Tibial artery (tissue), 4 donors: ENCODE measurements around the gene IRX4.

ENCODE experiments used
- DNase-seq, 2 donors: peaks; one replicate each; pipeline ENCODE4 v3.0.0-alpha.2; 2019
- H3K27ac ChIP-seq, 2 donors: fragments of 200-600 bp; sonication (generic) in 1 of 2; 1 replicate in 1 of 2; 2 replicates in 1 of 2; pipeline ENCODE4 v1.5.1; 2018 to 2019; ENCODE audit warnings: mild to moderate bottlenecking in 1 of 2
- H3K27me3 ChIP-seq, 2 donors: fragments of 200-600 bp; sonication (generic) in 1 of 2; one replicate each; pipeline versions ENCODE4 v1.5.1 to v1.6.0; 2016 to 2019
- H3K36me3 ChIP-seq, 3 donors: fragments of 200-600 bp; sonication (generic) in 2 of 3; one replicate each; pipeline ENCODE4 v1.5.1; 2016 to 2019; ENCODE audit warnings: mild to moderate bottlenecking in 2 of 3
- H3K4me1 ChIP-seq, 4 donors: fragments of 200-600 bp; sonication (generic) in 2 of 4; 1 replicate in 3 of 4; 2 replicates in 1 of 4; pipeline ENCODE4 v1.5.1; 2016 to 2019
- H3K4me3 ChIP-seq, 2 donors: fragments of 200-600 bp; sonication (generic) in 1 of 2; 1 replicate in 1 of 2; 2 replicates in 1 of 2; pipeline ENCODE4 v1.5.1; 2018 to 2019; ENCODE audit warnings: mild to moderate bottlenecking in 2 of 2
- H3K9me3 ChIP-seq, 3 donors: fragments of 200-600 bp; sonication (generic) in 1 of 3; one replicate each; pipeline ENCODE4 v1.5.1; 2016 to 2019
- intact Hi-C: fragments of 100-400 bp; cut with DNase I; formaldehyde crosslinking; loops from one replicate; pipeline ENCODE4 v1.15.0; 2023; ENCODE audit warnings: low total_unique reads
- TF ChIP-seq, protein P1 (sequence below), 2 experiments: fragments of 200-600 bp in 1 of 2; fragments of 450-650 bp in 1 of 2; IDR thresholded peaks; one replicate each; pipeline ENCODE4 v1.5.1; 2017 to 2019; ENCODE audit warnings: antibody characterized with exemption in 2 of 2, mild to moderate bottlenecking in 1 of 2, moderate library complexity in 1 of 2

The IRX4 gene

DNA sequence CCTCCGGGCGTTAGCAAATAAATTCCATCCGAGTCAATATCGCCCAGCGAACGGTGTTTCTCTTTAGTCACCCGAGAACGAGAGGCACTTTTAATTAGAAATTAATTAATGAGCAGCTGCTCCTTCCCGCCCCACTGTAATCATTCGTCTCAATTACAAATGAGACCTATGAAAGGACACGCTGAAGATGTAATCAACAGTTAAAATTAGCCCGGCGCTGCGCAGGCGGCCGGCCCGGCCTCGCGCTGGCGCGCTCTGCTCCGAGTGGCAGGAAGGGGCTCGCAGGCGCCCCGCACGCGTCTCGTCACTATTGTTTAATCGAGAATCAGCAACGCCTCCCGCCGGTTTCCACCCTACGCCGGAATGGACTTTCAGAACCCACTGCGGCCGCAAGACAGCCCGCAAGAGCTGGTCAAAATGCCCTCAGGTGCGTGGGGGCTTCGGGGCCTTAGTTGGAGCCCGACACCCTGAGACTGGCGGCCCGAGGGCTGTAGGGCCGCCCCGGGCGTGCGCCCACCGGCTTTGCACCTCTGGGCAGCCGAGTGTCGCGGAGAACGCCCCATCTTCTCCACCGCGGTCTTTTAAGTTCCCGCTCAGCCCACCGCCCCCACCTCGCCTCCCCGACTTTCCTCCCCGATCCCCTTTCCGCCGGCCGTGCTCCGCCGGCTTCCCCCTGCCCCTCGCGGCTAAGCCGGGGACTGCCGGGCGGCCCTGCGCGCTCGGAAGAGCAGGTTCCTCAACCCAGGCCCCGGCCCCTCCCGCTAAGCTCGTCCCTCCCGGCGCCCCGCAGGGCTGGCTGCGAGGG lies 597 bp upstream of the IRX4 start:
- intact Hi-C loops, result no loop called here
- Histone ChIP-seq H3K4me3 (peak overlapping the region; percentile 19 to 32), H3K27ac (no peak overlapping the region), H3K4me1 (peaks cover 0 to 55% (median 29%) of the 10 kb centered on the region in 4 donors), H3K36me3 (peaks cover 0 to 2% (median 0%) of the 10 kb centered on the region in 3 donors), H3K27me3 (peaks cover 0 to 100% of the 10 kb centered on the region in 2 donors), H3K9me3 (no peaks in the 10 kb centered on the region)
- no peak for DNase-seq
- TF ChIP-seq, protein P1, sequence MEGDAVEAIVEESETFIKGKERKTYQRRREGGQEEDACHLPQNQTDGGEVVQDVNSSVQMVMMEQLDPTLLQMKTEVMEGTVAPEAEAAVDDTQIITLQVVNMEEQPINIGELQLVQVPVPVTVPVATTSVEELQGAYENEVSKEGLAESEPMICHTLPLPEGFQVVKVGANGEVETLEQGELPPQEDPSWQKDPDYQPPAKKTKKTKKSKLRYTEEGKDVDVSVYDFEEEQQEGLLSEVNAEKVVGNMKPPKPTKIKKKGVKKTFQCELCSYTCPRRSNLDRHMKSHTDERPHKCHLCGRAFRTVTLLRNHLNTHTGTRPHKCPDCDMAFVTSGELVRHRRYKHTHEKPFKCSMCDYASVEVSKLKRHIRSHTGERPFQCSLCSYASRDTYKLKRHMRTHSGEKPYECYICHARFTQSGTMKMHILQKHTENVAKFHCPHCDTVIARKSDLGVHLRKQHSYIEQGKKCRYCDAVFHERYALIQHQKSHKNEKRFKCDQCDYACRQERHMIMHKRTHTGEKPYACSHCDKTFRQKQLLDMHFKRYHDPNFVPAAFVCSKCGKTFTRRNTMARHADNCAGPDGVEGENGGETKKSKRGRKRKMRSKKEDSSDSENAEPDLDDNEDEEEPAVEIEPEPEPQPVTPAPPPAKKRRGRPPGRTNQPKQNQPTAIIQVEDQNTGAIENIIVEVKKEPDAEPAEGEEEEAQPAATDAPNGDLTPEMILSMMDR (IDR thresholded peaks at IDR 0.05), result no peak

DNA sequence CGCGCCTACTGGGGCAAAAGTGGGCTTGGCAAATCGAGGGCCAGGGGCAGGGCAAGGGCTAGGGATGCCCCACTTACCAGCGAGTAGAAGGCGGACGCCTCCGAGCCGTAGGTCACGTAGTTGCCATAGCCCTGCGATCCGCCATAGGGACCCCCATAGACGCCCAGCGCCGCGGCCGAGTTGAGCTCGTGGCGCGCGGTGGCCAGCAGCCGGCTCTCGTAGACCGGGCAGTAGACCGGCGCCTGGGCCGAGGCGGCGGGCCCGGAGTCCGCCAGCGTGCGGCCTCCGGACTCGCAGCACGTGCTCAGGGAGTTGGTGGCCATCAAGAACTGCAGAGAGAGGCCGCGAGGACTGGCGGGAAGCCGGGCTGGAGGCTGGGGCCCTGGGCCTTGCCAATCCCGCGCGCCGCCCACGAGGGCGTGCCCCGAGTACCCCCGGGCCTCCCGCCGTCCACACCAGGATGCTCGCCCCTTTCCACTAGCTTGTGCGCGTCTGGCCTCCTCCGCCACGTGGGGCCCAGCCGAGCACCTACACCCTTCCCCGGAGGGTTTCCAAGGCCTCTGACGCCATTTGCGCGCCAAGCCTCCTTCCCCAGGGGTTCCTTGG lies 891 bp downstream of the IRX4 start:
- peaks cover 0 to 4% (median 0%) of the 10 kb centered on the region in 3 donors for H3K36me3 ChIP-seq
- peaks cover 0 to 42% (median 27%) of the 10 kb centered on the region in 4 donors for H3K4me1 ChIP-seq
- no peaks in the 10 kb centered on the region for H3K9me3 ChIP-seq
- no peak overlapping the region for H3K4me3 ChIP-seq
- TF ChIP-seq, protein P1 (IDR thresholded peaks at IDR 0.05), result no peak
- H3K27me3 ChIP-seq, result peaks cover 0 to 100% of the 10 kb centered on the region in 2 donors
- H3K27ac ChIP-seq, result no peak overlapping the region
- intact Hi-C loops, result no loop called here
- no peak for DNase-seq

- TF ChIP-seq, protein P1 (IDR thresholded peaks at IDR 0.05), result no peak
Observed at GRCh38 chr5:1881098-1881572, 1.6 kb downstream of the IRX4 start.

GRCh38 chr5:1880377-1881025 lies 2.2 kb downstream of the IRX4 start:
- no peak overlapping the region for H3K4me3 ChIP-seq
- peaks cover 0 to 100% of the 10 kb centered on the region in 2 donors for H3K27me3 ChIP-seq
- no peaks in the 10 kb centered on the region for H3K9me3 ChIP-seq
- intact Hi-C loops, result no loop called here
- TF ChIP-seq, protein P1 (IDR thresholded peaks at IDR 0.05), result no peak
- peaks cover 0 to 4% (median 0%) of the 10 kb centered on the region in 3 donors for H3K36me3 ChIP-seq
- peaks cover 0 to 48% (median 39%) of the 10 kb centered on the region in 4 donors for H3K4me1 ChIP-seq
- no peak overlapping the region for H3K27ac ChIP-seq
- DNase-seq, result no peak

More at GRCh38 chr5:1881098-1881572, 1.6 kb downstream of the IRX4 start:
- H3K4me1 ChIP-seq, result peaks cover 0 to 42% (median 33%) of the 10 kb centered on the region in 4 donors
- H3K27ac ChIP-seq, result no peak overlapping the region
- H3K36me3 ChIP-seq, result peaks cover 0 to 4% (median 0%) of the 10 kb centered on the region in 3 donors
- no peak for DNase-seq
- intact Hi-C loops, result no loop called here
- H3K27me3 ChIP-seq, result peaks cover 0 to 100% of the 10 kb centered on the region in 2 donors
- no peaks in the 10 kb centered on the region for H3K9me3 ChIP-seq
- no peak overlapping the region for H3K4me3 ChIP-seq
